Breast epithelium (tissue), 4 donors: ENCODE measurements around the gene PRTFDC1. TPM values are rescaled to one million over a fixed set of nuclear protein-coding genes. Genes with fewer than 3 reads are reported as not detected.
"Not testable (repeated sequence)": the region's sequence is repeated elsewhere in the genome, so short reads cannot be mapped to it uniquely, and the experiment has no call there.

Source experiments
- DNase-seq, 2 donors: peaks; one replicate each; pipeline ENCODE4 v3.0.0-alpha.2; 2019; ENCODE audit warnings: low spot score in 2 of 2
- H3K27ac ChIP-seq, 2 donors: fragments of 200-600 bp; sonication (generic) in 1 of 2; one replicate each; pipeline ENCODE4 v1.5.1; 2016 to 2019; ENCODE audit warnings: mild to moderate bottlenecking in 1 of 2
- H3K27me3 ChIP-seq, 2 donors: fragments of 200-600 bp; sonication (generic) in 1 of 2; one replicate each; pipeline versions ENCODE4 v1.5.1 to v1.6.0; 2017 to 2019; ENCODE audit warnings: control low read depth in 1 of 2, mild to moderate bottlenecking in 1 of 2
- H3K36me3 ChIP-seq: fragments of 200-600 bp; one replicate; pipeline ENCODE4 v1.5.1; 2019
- H3K4me1 ChIP-seq, 2 donors: fragments of 200-600 bp; sonication (generic); one replicate each; pipeline ENCODE4 v1.5.1; 2016 to 2019; ENCODE audit warnings: control low read depth in 1 of 2
- H3K4me3 ChIP-seq, 3 donors: fragments of 200-600 bp; sonication (generic); 1 replicate in 2 of 3; 2 replicates in 1 of 3; pipeline ENCODE4 v1.5.1; 2016 to 2019; ENCODE audit warnings: mild to moderate bottlenecking in 3 of 3, moderate library complexity in 2 of 3
- H3K9me3 ChIP-seq, 2 donors: fragments of 200-600 bp; sonication (generic) in 1 of 2; one replicate each; pipeline ENCODE4 v1.5.1; 2016 to 2019; ENCODE audit warnings: control low read depth in 1 of 2
- POLR2A ChIP-seq: fragments of 450-650 bp; IDR thresholded peaks from one replicate; pipeline ENCODE4 v1.6.1; 2016; ENCODE audit warnings: antibody characterized with exemption, mild to moderate bottlenecking, moderate library complexity
- POLR2AphosphoS5 ChIP-seq, 3 donors: sonication (generic); formaldehyde crosslinking; IDR thresholded peaks; one replicate each; pipeline ENCODE4 v1.6.1; 2017; ENCODE audit warnings: antibody characterized with exemption in 3 of 3
- intact Hi-C: fragments of 100-400 bp; cut with DNase I; formaldehyde crosslinking; loops from one replicate; pipeline ENCODE4 v1.15.1; 2023; ENCODE audit warnings: low total_unique reads
- total RNA-seq, 3 donors: library from RNA; depleted of rRNA; stranded (reverse); fragments of >200 nt; gene quantifications; one replicate each; pipeline ENCODE4 v1.1.0, GENCODE V29; 2016
- TF ChIP-seq, protein P1 (sequence below), 3 donors: fragments of 450-650 bp; IDR thresholded peaks; one replicate each; pipeline ENCODE4 v1.5.1; 2016 to 2017; ENCODE audit warnings: antibody characterized with exemption in 3 of 3, mild to moderate bottlenecking in 3 of 3, moderate library complexity in 3 of 3

Gene PRTFDC1
- total RNA-seq, 3 donors from 2014 or later: 2.6 to 6.6 (median 3.3) TPM

DNA sequence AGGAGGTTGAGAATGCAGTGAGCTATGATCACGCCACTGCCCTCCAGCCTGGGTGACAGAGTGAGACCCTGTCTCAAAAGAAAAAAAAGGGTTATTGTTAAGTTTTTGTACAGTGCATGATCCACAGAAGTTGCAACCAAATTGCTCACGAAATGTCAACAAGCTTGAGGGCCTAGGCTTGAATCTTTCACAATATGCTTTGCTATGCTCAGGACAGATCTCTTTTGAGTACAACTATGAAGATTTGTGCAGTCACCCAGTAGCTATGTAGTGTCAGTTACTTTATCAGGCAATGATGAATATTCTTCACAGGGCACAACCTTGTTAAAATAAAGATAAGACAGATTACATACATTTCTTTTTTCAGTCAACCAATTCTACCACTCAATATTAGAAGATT is 109.2 kb downstream of the PRTFDC1 start:
- Histone ChIP-seq H3K27me3 (no peaks in the 10 kb centered on the region), H3K9me3 (no peaks in the 10 kb centered on the region), H3K27ac (no peak overlapping the region), H3K4me3 (no peak overlapping the region), H3K4me1 (no peaks in the 10 kb centered on the region), H3K36me3 (no peaks in the 10 kb centered on the region)
- no peak for DNase-seq
- TF ChIP-seq POLR2AphosphoS5 (IDR thresholded peaks at IDR 0.05) (no peak), POLR2A (no peak)
- TF ChIP-seq, protein P1, sequence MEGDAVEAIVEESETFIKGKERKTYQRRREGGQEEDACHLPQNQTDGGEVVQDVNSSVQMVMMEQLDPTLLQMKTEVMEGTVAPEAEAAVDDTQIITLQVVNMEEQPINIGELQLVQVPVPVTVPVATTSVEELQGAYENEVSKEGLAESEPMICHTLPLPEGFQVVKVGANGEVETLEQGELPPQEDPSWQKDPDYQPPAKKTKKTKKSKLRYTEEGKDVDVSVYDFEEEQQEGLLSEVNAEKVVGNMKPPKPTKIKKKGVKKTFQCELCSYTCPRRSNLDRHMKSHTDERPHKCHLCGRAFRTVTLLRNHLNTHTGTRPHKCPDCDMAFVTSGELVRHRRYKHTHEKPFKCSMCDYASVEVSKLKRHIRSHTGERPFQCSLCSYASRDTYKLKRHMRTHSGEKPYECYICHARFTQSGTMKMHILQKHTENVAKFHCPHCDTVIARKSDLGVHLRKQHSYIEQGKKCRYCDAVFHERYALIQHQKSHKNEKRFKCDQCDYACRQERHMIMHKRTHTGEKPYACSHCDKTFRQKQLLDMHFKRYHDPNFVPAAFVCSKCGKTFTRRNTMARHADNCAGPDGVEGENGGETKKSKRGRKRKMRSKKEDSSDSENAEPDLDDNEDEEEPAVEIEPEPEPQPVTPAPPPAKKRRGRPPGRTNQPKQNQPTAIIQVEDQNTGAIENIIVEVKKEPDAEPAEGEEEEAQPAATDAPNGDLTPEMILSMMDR (IDR thresholded peaks at IDR 0.05): no peak
- intact Hi-C loops: no loop called here

DNA sequence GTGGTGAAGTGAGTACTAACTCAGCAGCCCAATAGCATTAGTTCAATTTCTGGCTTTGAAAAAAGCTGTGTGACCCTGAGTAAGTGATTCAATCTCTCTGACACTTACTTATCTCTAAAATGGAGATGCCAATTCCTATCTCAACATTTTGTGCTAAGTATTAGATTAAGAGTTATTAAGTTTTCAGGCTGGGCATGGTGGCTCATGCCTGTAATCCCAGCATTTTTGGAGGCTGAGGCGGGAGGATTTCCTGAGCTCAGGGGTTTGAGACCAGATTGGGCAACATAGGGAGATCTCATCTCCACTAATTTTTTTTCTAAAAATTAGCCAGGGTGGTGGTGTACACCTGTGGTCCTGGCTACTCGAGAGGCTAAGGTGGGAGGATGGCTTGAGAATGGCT is 109.5 kb downstream of the PRTFDC1 start:
- no peak overlapping the region for H3K4me3 ChIP-seq
- no peaks in the 10 kb centered on the region for H3K36me3 ChIP-seq
- no peaks in the 10 kb centered on the region for H3K27me3 ChIP-seq
- H3K27ac ChIP-seq: no peak overlapping the region
- DNase-seq: no peak
- TF ChIP-seq POLR2A (no peak), POLR2AphosphoS5 (IDR thresholded peaks at IDR 0.05) (no peak)
- TF ChIP-seq, protein P1 (IDR thresholded peaks at IDR 0.05): no peak
- intact Hi-C loops: no loop called here
- H3K9me3 ChIP-seq: no peaks in the 10 kb centered on the region
- no peaks in the 10 kb centered on the region for H3K4me1 ChIP-seq

DNA sequence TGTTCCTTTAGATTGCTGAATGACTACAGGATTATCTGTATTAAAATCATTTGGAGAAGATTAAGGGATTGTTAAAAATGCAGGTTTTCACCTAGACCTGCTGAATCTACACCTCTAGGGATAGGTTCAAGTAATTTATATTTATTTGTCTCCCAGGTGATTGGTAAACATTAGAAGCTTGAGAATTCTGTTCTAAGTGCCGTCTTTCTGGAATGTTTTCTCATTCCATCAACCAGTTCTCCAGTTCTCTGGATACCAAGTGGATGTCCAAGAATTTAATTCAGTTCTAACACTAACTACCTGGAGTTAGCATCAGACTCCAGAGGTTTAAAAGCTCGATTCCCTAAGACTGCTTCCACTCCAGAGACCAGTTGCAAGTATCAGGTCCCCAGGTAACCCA is 110.9 kb downstream of the PRTFDC1 start:
- Histone ChIP-seq H3K4me1 (no peaks in the 10 kb centered on the region), H3K27me3 (no peaks in the 10 kb centered on the region)

DNA sequence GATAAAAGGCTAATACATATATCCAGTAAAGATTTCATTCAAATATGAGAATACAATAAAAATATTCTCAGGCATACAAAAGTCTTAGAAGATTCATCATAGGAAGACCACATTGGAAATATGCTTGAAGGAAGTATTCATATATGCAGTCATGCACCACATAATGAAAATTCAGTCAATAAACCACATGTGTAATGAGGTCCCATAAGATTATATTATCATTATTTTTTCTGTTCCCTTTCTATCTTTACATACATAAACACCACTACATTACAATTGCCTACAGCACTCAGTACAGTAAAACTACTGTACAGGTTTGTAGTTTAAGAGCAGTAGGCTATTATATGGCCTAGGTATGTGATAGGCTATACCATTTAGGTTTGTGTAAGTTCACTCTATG is 111.6 kb downstream of the PRTFDC1 start:
- H3K9me3 ChIP-seq: peaks cover 0 to 4% of the 10 kb centered on the region in 2 donors
- intact Hi-C loops: no loop called here
- H3K4me3 ChIP-seq: no peak overlapping the region
- no peaks in the 10 kb centered on the region for H3K27me3 ChIP-seq
- H3K36me3 ChIP-seq: no peaks in the 10 kb centered on the region
- no peak overlapping the region for H3K27ac ChIP-seq
- no peaks in the 10 kb centered on the region for H3K4me1 ChIP-seq
- DNase-seq: no peak
- TF ChIP-seq, protein P1 (IDR thresholded peaks at IDR 0.05): no peak
- TF ChIP-seq POLR2AphosphoS5 (IDR thresholded peaks at IDR 0.05) (no peak), POLR2A (no peak)

More for the DNA sequence above, 110.9 kb downstream of the PRTFDC1 start:
- no peak for DNase-seq
- H3K27ac ChIP-seq: no peak overlapping the region
- peaks cover 0 to 4% of the 10 kb centered on the region in 2 donors for H3K9me3 ChIP-seq
- intact Hi-C loops: no loop called here
- H3K4me3 ChIP-seq: no peak overlapping the region
- no peak for TF ChIP-seq POLR2A
- TF ChIP-seq POLR2AphosphoS5 (IDR thresholded peaks at IDR 0.05): no peak
- TF ChIP-seq, protein P1 (IDR thresholded peaks at IDR 0.05): no peak
- no peaks in the 10 kb centered on the region for H3K36me3 ChIP-seq

DNA sequence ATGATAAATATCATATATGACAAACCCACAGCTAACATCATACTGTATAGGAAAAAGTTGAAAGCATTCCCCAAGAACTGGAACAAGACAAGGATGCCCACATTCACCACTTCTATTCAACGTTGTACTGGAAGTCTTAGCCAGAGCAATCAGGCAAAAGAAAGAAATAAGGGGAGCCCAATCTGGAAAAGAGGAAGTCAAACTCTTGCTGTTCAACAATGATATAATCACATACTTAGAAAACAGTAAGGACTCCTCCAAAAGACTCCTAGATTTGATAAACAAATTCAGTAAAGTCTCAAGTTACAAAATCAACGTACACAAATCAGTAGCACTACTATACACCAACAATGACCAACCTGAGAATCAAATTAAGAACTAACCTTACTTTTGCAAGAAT is 114.6 kb downstream of the PRTFDC1 start:
- H3K9me3 ChIP-seq, H3K4me1 ChIP-seq, intact Hi-C loops, H3K4me3 ChIP-seq, DNase-seq, H3K27me3 ChIP-seq, H3K27ac ChIP-seq, H3K36me3 ChIP-seq: not testable (repeated sequence)

DNA sequence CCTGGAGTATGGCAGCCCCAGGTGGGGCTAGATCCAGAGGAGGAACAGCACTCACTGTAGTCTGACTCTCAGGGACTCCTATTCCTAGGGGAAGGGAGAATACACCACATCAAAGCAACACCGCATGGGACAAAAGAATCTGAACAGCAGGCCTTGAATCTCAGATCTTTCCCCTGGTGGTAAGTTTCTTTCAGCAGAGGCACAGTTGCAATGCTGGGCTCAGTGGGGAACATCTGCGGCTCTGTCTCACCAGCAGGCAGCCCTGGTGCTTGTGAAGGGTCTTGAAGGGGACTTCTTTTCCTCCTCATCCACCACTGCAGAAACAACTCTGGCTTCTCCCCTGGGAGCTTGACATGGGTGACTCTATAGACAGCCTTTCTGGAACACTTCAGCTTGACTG is 117.5 kb downstream of the PRTFDC1 start:
- intact Hi-C loops: no loop called here
- no peaks in the 10 kb centered on the region for H3K36me3 ChIP-seq
- no peaks in the 10 kb centered on the region for H3K27me3 ChIP-seq
- H3K4me3 ChIP-seq: no peak overlapping the region
- H3K27ac ChIP-seq: no peak overlapping the region
- TF ChIP-seq, protein P1 (IDR thresholded peaks at IDR 0.05): no peak
- no peak for TF ChIP-seq POLR2AphosphoS5 (IDR thresholded peaks at IDR 0.05)
- TF ChIP-seq POLR2A: no peak
- H3K9me3 ChIP-seq: peaks cover 0 to 4% of the 10 kb centered on the region in 2 donors
- no peaks in the 10 kb centered on the region for H3K4me1 ChIP-seq
- no peak for DNase-seq
